Measurements from ENCODE around the gene ITIH4. TPM values are rescaled to one million over a fixed set of nuclear protein-coding genes. Genes with fewer than 3 reads are reported as not detected.

The ITIH4 gene
- 4,358 TPM for total RNA-seq

DNA sequence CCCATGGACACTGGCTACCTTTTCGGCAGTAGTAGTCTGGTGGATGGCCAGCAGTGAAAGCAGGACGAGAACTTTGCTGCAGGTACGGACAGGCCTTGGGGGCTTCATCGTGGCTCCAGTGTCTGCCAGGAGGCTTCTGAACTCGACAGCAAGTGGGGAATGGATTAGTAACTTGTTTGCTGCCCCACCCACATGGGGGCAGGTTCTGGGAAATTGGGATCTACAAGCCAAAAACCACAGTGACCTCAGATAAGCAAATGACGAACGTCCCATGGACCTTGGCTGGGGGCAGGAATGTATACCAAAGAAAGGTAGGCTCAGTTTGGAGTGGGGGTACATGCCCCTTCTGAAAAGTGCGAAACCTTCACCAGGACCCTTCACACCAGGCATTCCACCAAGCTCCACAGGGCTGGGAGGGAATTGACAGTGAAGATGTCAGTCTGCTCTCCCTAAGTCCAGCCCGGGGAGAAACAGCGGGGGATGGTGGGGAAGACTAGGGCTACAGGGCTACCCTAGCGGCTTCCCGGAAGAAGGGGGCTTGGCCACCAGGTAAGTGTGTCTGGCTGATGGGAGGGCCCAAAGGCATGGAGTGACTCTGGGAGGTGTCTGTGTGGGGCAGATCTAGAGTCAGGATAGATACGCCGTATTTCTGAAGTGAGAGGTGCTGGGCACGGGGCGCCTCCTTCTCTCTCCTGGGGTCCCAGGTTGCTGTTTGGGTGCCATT, at the start of gene ITIH4:
ITIH4 (minus strand) TSS at position 138 of the 724 bp plus-strand sequence; CDS start at position 108, 30 bp downstream.
- peak; percentile 94 for DNase-seq (ENCODE audit: low spot score)

DNA sequence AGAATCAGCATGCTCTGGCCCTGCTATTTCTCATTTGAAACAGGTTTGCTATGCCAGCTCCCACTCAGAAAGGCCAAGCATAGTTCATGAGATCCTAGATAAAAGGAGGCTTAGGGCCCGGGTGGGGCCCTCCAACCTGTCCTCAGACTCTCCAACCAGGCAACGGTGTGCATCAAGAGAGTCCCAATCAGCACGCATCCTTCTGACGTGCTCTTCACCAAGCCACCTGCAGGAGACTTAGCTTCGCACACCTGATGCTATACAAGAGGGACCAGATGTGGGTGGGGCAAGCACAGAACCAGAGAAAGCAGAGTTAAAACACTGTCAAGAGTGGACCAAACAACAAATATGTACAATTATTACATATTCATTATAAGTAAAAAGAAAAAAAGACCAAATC, 49.6 kb upstream of the ITIH4 start:
- DNase-seq (ENCODE audit: low spot score): no peak
- ATAC-seq: no peak

More for the DNA sequence above, at the start of gene ITIH4:
- peak; percentile 41 for ATAC-seq

DNA sequence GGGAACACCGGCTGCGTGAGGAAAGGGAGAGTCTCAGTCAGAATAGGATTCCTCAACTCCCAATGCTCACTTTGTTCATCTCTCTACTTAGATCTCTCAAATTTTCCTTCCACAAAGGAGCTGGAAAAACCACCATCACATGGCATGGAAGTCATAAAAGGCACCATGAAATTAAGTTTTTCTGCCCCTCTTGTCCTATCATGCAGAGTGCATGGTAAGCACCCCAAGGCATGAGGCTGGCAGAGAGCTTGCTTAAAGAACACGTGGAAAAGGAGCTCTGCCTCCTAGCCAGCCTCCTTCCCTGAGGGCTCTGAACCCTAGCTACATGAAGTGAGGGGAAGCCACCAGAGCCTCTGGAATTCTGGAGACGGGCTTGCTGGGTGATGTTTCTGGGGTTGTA, 49.1 kb upstream of the ITIH4 start:
- DNase-seq (ENCODE audit: low spot score) (no peak), ATAC-seq (no peak)

DNA sequence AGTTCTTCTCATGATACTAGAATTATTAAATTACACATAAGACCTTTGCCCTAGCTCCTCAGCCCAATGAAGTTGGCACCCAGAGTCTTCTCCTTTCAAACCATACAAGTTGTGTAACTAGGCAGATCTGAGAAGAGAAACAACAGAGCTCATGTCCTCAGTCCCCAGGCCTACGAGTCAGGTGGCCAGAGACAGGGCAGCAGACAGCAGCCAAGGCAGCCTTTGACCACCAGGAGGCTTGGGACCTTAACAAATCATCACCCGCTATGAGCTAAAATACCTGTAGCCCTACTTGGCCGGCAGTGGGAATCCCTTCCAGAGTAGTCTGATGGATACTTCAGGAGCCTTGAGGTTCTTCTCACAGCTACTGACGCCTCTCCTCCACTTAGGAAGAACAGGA, 48.6 kb upstream of the ITIH4 start:
- ATAC-seq (peak; percentile 70), DNase-seq (ENCODE audit: low spot score) (no peak)

DNA sequence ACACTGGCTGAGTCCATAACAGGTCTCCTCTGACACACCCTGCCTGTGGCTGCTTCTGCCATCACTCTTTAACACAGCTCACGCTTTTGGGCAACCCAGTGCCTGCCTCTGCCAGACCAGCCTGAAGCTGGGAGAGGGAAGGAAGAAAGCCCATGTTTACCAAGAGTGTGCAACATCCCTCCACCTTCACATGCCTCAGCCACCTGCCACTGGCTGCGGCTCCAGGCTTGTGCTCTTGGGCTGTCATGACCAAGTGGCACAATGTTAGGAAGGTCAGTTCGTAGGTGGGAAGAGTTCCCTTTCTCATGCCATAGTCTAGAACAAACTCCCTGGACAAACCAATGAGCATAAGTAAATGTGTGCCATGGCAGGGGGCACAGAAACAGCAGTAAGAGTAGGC, 46.6 kb upstream of the ITIH4 start:
- ATAC-seq: peak; percentile 17
- no peak for DNase-seq (ENCODE audit: low spot score)

DNA sequence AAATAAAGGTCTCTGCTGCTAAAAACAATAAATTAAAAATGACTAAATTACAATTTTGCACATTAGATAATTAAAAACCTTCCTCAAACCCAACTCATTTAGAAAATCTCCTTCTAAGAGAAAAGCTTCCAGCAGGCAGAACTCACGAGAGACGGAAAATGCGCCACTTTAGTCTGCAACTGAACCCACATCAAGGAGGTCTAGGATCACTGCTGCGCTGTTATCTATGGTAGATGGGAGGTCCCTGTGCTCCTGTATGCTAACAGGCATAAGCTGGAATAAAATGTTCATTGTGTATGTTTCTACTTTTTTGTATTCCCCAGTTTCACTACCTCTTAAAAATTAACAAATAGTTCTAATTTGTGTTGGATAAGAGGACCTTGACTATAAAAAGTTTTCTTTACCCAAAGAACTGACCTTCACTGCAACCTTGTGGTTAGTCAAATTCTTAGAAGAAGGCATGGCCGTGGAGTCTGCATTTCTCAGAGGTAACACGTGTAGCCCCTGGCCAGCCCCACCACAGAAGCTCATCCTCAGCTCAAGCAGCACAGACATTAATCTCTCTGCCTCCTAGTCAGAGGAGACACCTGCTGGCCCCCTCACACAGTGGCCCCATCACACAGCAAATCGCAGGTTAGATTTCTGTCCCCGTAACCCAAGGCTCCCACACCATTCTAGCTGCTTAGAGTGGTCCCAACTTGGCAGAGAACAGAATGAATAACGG, 44.6 kb upstream of the ITIH4 start:
- ATAC-seq (no peak), DNase-seq (ENCODE audit: low spot score) (no peak)

DNA sequence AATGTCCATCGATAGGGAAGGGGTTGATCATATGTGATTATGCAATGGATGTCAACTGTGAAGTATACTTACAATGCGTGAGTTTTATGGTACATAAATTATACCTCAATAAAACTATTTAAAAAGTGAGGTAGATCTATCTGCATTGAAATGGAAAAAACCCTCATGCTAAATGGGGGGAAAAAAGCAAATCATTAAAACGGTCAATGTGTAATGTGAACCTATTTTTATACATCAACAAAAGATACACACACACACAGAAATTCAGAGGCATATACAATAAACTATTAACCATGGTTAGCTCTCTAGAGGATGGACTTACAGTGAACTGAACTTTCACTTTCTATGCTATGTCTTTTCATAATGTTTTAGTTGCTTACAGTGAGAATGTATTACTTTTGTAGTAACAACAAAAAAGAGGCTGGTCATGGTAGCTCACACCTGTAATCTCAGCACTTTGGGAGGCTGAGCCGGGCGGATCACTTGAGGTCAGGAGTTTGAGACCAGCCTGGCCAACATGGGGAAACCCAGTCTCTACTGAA, 43.8 kb upstream of the ITIH4 start:
- ATAC-seq (no peak), DNase-seq (ENCODE audit: low spot score) (no peak)

DNA sequence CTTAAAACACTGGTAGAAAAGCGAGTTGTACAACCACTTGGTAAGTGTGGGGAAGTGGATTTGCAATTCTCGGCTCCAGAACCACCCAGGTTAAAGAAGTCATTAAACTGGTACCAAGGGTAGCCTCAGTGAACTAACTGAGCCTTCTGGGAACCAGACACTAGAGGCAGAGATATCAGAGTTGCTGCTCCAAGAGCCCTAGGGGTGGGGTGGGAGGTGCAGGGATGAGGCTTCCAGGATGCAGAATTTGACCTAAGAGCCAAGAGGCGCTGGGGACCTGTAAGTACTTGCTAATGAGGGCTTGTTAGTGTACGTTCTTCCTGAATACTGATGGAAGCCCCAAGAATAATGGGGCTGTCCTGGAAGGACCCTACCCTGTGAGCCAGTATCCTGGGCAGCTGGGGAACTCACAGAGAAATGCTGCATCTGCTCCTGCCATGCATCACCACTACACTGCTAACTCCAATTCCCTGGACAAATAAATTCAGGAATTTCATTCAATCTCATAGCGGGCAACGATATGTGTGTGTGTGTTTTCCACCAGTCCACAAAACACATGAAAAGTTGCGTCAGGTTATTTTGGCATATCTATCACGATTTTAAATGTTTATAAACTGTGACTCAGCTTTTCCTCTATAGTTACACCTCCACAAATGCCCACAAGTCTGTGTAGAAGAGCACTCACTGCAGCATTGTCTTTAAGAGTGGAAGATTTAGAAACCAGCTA, 43.1 kb upstream of the ITIH4 start:
- ATAC-seq: peak; percentile 44

DNA sequence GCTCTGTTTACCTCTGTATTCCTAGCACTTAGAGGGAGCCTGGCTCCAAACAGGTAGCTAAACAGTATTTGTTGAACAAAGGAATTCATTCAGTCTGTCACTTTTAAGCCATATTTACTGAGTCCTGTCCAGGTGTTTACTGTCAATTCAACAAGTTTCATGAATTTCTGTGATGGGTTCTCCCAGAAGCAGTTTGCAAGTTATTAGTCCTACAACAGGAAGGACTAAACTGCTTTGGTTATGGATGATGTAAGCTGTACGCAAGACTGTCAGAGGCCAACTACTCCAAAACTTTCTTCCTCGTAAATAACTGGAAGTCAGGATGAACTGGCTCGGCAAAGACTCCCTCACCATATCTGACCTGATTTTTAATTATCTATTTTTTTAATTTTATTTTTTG, 41.8 kb upstream of the ITIH4 start:
- ATAC-seq: no peak
- no peak for DNase-seq (ENCODE audit: low spot score)

More for the DNA sequence above, 43.1 kb upstream of the ITIH4 start:
- DNase-seq (ENCODE audit: low spot score): no peak

DNA sequence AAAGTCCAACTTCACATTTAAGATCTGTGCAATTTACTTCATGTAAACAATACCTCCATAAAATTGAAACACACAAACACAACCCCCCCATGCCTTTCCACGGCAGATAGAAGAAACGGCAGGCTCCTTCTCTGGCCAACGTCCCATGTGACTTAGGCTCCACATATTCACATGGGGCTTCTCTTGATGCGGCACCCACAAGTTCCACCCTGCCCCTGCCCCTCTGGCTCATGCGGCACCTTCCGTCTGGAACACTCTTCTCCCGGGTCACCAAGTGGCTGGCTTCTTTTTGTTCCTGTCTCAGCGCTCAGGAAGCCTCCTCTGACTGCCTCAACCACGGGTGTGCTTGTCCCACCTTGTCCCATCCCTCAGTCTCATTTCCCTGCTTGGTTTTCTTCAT, 41.3 kb upstream of the ITIH4 start:
- DNase-seq (ENCODE audit: low spot score) (no peak), ATAC-seq (no peak)

DNA sequence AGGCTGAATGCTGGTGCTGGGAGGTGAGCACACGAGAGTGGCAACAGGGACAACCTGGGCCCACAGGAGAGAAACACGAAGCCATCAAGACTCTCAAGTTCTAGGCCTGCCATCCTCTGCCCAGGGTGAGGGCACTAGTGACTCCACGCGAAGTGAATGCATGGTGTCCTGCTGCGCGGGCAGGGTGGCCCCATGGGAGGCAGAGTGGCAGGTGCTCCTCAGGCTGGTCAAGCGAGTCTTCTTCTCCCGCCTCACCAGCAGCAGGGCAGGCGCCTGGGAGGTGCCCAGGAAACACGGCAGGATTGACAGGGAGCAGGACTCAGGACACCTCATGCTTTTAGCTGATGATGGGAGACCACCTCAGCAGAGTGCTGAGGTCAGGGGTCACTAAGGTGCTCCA, 40.0 kb upstream of the ITIH4 start:
- no peak for DNase-seq (ENCODE audit: low spot score)

DNA sequence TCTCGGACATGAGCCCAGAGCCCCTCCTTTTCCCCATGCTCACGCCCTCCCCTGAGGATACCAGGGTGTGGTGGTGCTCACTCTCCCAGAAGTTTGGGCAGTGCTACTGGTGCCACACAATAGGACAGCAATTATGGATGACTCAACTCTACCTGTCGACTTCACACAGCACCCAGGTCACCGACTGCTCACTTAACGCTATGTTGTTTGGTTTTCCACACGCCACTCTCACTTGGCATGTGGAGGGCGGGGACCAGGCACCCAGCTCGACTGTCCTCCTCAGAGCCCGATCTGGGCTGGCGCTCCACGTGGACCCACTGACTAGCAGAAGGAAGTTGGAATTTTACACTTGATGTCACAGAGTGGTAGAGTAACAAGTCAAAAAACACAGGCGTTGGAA, 36.0 kb upstream of the ITIH4 start:
- no peak for DNase-seq (ENCODE audit: low spot score)
- no peak for ATAC-seq

More for the DNA sequence above, 40.0 kb upstream of the ITIH4 start:
- ATAC-seq: no peak

DNA sequence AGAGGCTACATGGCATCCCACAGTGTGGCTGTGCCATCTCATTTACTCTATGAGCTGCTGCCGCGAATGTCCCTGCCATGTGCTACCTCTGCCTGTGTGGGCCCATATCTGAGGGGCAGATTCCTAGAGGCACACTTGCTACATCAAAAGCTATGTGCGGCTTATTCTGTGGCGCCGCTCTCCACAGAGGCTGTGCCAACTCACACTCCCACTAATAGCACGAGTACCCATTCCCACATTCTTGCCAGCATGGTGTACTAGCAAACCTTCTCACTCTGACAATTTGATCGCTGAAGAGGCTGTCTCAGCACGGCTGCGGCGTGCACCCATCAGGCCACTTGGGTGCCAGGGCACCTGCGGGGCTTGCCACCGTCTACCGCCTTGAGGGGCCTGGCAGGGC, 35.5 kb upstream of the ITIH4 start:
- ATAC-seq: no peak
- no peak for DNase-seq (ENCODE audit: low spot score)

DNA sequence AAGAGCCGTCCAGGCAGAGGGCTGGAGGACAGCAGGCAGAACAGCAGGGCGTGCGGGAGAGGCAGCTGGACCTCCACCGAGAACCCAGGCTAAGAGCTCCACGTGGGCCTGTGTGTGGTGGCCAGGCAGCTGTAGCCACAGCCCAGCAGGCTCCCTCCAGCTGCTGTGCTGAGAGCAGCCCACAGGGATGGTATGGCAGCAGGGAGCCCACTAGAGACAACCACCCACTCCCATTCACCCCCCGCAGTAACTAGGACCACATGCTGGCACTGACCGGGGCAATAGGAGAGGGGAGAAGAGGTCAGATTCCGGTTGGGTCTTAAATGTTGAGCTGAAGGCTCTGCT, 29.9 kb upstream of the ITIH4 start:
- DNase-seq (ENCODE audit: low spot score) (no peak), ATAC-seq (peak; percentile 27)

DNA sequence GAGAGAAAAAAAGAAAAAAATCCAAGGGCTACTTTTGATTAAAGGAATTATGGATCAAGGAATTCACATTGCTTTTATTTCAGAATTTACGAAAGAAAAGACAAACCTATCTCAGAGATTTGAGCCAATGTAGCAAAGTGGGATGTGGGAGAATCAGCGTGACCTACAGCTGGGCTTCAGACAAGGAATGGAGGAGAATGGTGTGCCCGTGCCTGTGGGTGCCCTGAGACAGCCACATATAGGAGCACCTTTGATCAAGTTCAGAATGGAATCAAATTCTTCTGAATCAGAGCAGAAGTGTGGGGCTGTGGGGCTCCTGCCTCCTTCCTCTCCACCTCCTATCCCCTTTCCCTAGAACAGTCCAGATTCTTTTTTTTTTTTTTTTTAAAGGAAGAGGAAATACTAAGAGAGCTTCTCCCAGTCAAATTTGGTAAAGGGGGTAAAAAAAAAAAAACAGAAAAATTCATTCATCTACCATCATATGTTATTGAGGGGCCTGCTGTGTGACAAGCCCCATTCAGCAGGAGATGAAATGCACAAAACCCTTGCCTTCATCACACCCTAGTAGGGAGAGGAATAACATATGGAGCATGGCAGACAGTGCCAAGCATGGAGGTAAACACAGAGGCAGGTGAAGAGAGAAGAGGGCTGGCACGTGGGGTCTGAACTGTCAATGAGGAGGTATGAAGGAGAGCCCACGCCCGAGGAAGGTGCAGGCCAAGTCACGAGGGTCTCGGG, 29.4 kb upstream of the ITIH4 start:
- DNase-seq (ENCODE audit: low spot score) (no peak), ATAC-seq (no peak)

DNA sequence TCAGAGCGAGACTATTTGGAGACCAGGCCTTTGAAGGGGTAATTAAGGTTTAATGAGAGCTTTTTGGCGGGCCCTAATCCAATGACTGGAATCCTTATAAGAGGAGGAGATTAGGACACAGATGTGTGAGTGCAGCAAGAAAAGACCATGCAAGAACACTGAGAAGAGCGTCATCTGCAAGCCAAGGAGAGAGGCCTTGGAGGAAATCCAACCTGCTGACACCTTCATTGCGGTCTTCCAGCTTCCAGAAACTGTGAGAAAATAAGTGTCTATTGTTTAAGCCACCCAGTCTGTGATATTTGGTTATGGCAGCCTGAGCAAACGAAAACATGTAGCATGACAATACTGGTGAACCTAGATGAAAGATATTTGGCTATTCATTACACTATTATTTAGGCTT, 27.4 kb upstream of the ITIH4 start:
- no peak for ATAC-seq
- no peak for DNase-seq (ENCODE audit: low spot score)

DNA sequence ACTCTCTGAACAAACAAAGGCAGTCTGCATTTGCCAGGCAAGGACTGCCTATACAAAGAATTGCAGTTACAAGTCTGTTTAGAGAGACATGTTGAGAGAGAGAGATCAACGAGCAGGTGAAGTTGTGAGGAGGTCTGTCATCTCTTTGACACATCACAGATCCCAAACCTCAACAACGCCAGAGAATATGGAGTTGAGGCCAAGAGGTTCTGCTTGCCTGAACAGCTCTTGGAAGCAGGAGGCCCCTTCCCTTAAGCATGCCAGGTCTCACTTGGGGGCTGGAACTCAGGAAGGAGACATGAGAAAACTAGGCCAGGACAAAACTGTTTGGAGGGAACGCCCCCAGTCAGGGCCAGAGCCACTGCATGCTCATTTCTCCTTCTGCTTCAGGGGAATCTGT, 26.7 kb upstream of the ITIH4 start:
- no peak for ATAC-seq

DNA sequence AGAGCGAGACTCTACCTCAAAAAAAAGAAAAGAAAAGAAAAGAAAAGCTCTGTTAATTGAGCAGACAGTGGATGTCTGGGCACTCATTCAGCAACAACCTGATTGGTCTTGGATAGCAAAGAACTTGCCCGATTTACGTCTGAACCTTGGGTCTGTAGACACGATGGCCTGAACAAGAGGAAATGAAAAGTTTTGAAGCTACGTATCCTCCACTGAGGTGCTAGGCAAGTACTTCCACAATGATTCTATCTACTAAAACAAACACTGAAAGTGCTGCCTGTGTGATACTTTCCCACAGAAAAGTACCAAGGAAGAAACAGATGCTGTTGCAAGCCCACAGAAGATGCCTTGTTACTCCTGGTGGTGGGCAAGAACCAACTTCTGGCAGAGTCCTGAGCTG, 26.2 kb upstream of the ITIH4 start:
- no peak for DNase-seq (ENCODE audit: low spot score)
- ATAC-seq: no peak

More for the DNA sequence above, 26.7 kb upstream of the ITIH4 start:
- DNase-seq (ENCODE audit: low spot score): no peak

DNA sequence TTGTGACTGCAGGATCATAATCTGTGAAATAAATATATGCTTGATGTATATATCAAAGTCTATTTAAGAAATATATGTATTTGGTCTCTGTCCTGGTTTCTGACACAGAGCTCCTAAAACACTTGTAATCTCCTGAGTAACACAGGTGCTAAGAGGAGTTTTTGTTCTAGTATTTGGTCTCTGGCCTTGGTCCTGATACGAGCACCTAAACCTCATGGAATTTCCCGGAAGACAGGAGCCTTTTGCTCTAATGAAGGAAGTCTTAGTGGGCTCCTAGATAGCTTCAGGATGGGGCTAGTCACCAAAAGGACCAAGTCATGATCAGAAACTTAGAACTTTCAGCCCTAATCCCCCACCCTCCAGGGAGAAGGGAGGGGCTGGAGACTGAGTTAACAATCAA, 23.5 kb upstream of the ITIH4 start:
- ATAC-seq: no peak
- no peak for DNase-seq (ENCODE audit: low spot score)

DNA sequence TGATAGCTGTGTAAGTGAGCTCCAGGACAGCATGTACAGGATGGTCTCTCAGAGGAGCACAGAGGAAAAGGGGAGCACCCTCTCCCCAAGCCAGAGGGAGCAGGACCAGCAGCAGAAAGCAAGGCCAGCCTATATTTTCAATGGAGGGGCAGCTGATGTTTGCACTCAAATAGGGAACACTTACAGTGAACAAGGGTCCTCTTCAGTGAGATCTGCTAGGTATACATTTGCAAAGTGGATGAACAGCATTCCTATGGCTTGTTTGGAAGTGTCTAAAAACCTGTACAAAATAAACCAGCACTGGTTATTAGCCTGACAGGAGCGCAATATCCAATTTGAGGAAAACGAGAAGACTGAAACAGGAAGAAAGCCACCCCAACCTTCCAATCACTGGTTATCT, 21.9 kb upstream of the ITIH4 start:
- ATAC-seq: no peak

DNA sequence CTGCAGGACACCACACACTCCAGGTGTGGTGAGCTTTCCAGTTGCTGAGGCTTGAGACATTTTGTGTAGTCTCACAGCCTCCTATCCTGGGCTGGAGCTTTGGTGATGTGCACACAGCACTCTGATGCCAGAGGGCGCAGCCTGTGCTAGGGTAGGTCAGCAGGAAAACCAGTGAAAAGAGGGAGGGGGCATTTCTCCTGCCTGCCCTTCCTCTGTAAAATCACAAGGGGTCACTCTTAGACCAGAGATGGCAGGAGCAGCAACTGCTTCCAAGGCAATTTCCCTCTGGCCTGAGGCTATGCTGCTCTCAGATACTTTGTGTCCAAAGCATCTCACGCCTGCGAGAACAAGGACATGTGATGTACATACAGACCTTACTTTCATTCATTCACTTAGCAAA, 20.9 kb upstream of the ITIH4 start:
- no peak for DNase-seq (ENCODE audit: low spot score)
- ATAC-seq: peak; percentile 90

More for the DNA sequence above, 21.9 kb upstream of the ITIH4 start:
- DNase-seq (ENCODE audit: low spot score): no peak
